ENCODE measurements around the gene CCDC85B. TPM values are rescaled to one million over a fixed set of nuclear protein-coding genes. Genes with fewer than 3 reads are reported as not detected.

Gene CCDC85B
- total and polyA plus RNA-seq, 2 of the 13 experiments (the other 11 are each of a cell fraction or from before 2014, with no cell fraction given): 8.2 to 19.5 TPM

DNA sequence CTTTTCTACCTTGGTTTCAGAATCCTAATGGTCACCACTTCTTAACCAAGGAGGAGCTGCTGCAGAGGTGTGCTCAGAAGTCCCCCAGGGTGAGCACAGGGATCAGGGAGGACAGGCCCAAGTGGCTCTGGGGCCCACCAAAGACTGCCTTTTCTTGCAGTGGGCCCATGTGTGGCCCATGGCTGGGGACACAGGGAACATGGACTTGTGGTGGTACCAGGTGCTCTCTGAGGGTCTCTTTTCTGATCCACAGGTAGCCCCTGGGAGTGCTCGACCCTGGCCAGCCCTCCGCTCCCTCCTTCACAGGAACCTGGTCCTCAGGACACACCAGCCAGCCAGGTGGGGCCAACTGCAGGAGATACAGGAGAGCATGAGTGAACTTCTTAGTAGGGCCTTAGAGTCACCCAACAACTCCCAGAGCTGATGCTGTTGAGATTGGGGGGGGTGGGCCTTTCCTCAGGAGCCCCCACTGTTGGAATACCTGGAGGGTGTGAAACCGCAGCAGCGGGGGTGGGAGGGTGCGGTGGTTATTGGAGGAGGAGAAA lies 28.2 kb upstream of the CCDC85B start:
- ATAC-seq (no peak), FAIRE-seq (no peak), DNase-seq (ENCODE audit: low spot score) (no peak)
- intact Hi-C loops (cut with micrococcal nuclease; ENCODE audit: unreplicated experiment): no loop called here
- Histone ChIP-seq H3K79me2 (ENCODE audit: insufficient read depth, low read length) (peaks cover 15% of the 10 kb centered on the region), H3K4me1 (ENCODE audit: insufficient read depth, low read length) (peaks cover 28% of the 10 kb centered on the region), H4K20me1 (ENCODE audit: insufficient read depth, low read length) (peaks cover 4% of the 10 kb centered on the region; the same call in 1 of the 2 replicates), H3K27ac (ENCODE audit: extremely low read length, insufficient read depth, low read length) (no peak overlapping the region), H3K4me3 (replicated peaks in 1 of 3; ENCODE audit: insufficient read depth in 1 of 3, low read depth in 2 of 3, low read length in 3 of 3) (peak overlapping the region in 1 of 3 experiments; percentile 99; a peak in 2 of 6 replicates), H2AFZ (ENCODE audit: low read length) (no peak overlapping the region), H3K9me3 (ENCODE audit: low read length) (no peaks in the 10 kb centered on the region), H3K4me2 (ENCODE audit: low read depth, low read length) (peak overlapping the region; percentile 100), H3K27me3 (ENCODE audit: control insufficient read depth in 1 of 2, insufficient read depth in 2 of 2, low read length in 2 of 2) (no peaks in the 10 kb centered on the region; a peak in 1 of 5 replicates), H3K36me3 (replicated peaks in 1 of 2; ENCODE audit: control insufficient read depth in 1 of 2, insufficient read depth in 2 of 2, low read length in 2 of 2) (peaks cover 14 to 41% of the 10 kb centered on the region in 2 experiments; a peak in 4 of 5 replicates), H3K9ac (ENCODE audit: insufficient read depth, low read depth, low read length) (peak overlapping the region; percentile 89; the same call in 1 of the 2 replicates)
- WGBS (ENCODE audit: low lambda C conversion rate): 97% methylated on average over 3 of the region's 5 CpGs
- in situ Hi-C loops (cut with HindIII; ENCODE audit: extremely low pct_ligation_motif_present, low pct_unique_long_range_greater_than_20kb): no loop called here
- ChIA-PET CTCF (ENCODE audit: low intra/inter-chr PET ratio, low total read pairs) (no interaction called here), POLR2A (no interaction called here)
- BruUV-seq (replicated peaks): no TSS peak
- TF ChIP-seq MTF2 (CRISPR knock-in tag; IDR thresholded peaks at IDR 0.05; ENCODE audit: borderline replicate concordance): no peak
- no peak for TF ChIP-seq ZNF501 (CRISPR knock-in tag; IDR thresholded peaks at IDR 0.05)
- TF ChIP-seq KLF9 (CRISPR knock-in tag; IDR thresholded peaks at IDR 0.05; ENCODE audit: low read depth): no peak
- no peak for TF ChIP-seq ZNF850 (CRISPR knock-in tag; conservative IDR thresholded peaks at IDR 0.05)
- no peak for TF ChIP-seq ZNF513 (CRISPR knock-in tag; conservative IDR thresholded peaks at IDR 0.05)
- no peak for TF ChIP-seq RXRB (CRISPR knock-in tag; IDR thresholded peaks at IDR 0.05; ENCODE audit: borderline replicate concordance)
- TF ChIP-seq AHR (CRISPR knock-in tag; IDR thresholded peaks at IDR 0.05): 0 out of 2 replicates have a peak, but pooled peaks have one; percentile 3

Data from HepG2 (cell line).